DMS114 treated with DMSO at 0.1 percent for 48 hours (cell line): Measurements from ENCODE around the gene TMEM86B.

Source experiments
- DNase-seq: peaks from one replicate; lab custom pipeline; 2025; ENCODE audit not compliant: unreplicated experiment; lab: John Stamatoyannopoulos, UW

TMEM86B gene

GRCh38 chr19:55179606-55180484 is 48.7 kb downstream of the TMEM86B start, which contains the start of gene SYT5:
Gene SYT5, minus strand, starts transcription at chr19:55180289. Its CDS starts 1,248 bp downstream, at chr19:55179041.
- no peak for DNase-seq

- DNase-seq: peak; percentile 90
These were observed 49.6 kb downstream of the TMEM86B start for GRCh38 chr19:55178781-55179599.
